ENCODE data around the gene ILKAP. TPM values are rescaled to one million over a fixed set of nuclear protein-coding genes. Genes with fewer than 3 reads are reported as not detected.

The ILKAP gene
- total and polyA plus RNA-seq, 7 experiments from 2014 or later = 40.6 to 126 (median 88.4) TPM

DNA sequence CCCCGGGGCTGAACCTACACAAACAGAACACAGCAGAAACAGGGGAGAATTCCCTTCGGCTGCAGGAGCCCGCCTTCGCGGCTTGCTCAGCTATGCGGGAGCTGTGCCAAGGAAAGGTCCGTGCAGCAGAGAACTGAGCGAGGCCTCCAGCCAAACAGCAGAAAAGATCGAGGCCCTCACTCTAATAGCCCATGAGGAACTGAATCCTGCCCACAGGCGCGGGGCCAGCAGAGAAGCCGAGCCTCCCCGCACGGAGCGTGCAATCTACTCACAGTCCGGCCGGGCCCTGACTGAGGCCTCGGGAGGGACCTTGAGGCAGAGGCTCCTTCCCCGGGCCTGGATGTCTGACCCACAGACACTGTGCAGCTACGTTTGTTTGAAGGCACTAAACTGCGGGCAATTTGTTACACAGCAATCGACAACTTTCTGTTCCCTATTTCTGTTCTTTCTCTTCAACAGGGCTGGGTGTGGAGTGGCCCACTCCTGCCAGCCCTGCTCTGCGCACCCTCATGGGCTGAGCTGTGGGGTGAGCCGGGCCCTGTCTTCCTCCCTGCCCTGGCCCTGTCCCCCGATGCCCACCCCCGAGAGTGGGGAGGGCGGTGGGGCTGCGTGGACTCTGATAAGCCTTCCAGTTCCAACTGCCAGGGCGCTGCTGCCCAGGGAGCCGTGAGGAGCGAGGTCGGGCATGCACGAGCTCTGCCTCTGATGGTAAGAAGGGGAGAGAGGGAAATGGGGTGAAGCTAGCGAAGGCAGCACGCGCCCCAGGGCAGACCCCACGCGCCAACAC, 22.6 kb upstream of the ILKAP start:
- Histone ChIP-seq H3K4me3 (ENCODE audit: low read length) (no peak overlapping the region), H3K27ac (ENCODE audit: low read depth, low read length) (no peak overlapping the region), H3K27me3 (ENCODE audit: control insufficient read depth in 2 of 2, insufficient read depth in 2 of 2, low read length in 2 of 2) (no peaks in the 10 kb centered on the region), H3K36me3 (ENCODE audit: control insufficient read depth in 2 of 3, insufficient read depth in 3 of 3, low read length in 3 of 3) (peaks cover 0 to 15% (median 0%) of the 10 kb centered on the region in 3 experiments), H3K9me3 (ENCODE audit: control insufficient read depth in 2 of 3, low read length in 3 of 3) (no peaks in the 10 kb centered on the region), H3K4me1 (ENCODE audit: control insufficient read depth in 2 of 2, insufficient read depth in 2 of 2, low read length in 2 of 2) (peaks cover 3 to 5% of the 10 kb centered on the region in 2 donors)
- Mint-ChIP-seq H3K9me3 (no peaks in the 10 kb centered on the region), H3K4me1 (peaks cover 9 to 13% (median 10%) of the 10 kb centered on the region in 7 donors), H3K27me3 (peaks cover 0 to 21% (median 0%) of the 10 kb centered on the region in 5 donors), H3K27ac (no peak overlapping the region), H3K4me3 (no peak overlapping the region), H3K36me3 (peaks cover 0 to 13% (median 5%) of the 10 kb centered on the region in 5 donors)
- ATAC-seq (no peak), DNase-seq (no peak)
- POLR2A ChIA-PET = no interaction called here
- CTCF ChIA-PET = interaction anchor here (0.6 kb wide), 1 partner anchor 11 kb away, joined by 3 read pairs; no protein-coding TSS in a partner anchor
- intact Hi-C loops (cut with micrococcal nuclease) = no loop called here

DNA sequence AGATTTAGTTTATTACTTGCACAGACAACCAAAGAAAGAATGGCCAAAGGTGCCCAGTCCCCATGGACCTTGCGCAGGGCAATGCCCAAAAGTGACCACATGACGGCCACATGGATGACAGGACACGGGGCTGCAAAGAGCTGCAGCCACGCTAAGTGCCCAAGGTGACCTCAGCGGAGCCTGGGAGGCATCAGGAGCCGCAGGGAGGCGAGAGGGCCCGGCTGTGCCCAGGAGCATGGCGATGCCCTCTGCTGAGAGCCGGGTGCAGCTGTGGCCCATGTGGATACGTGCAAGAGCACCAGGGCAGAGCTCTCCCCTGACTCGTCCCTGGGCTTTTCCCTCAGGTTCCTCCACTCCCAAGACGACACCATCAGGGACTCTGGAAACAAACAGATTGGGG, 21.6 kb upstream of the ILKAP start:
- Histone ChIP-seq H3K4me3 (ENCODE audit: low read length) (no peak overlapping the region), H3K4me1 (ENCODE audit: control insufficient read depth in 2 of 2, insufficient read depth in 2 of 2, low read length in 2 of 2) (no peaks in the 10 kb centered on the region), H3K27me3 (ENCODE audit: control insufficient read depth in 2 of 2, insufficient read depth in 2 of 2, low read length in 2 of 2) (no peaks in the 10 kb centered on the region), H3K9me3 (ENCODE audit: control insufficient read depth in 2 of 3, low read length in 3 of 3) (no peaks in the 10 kb centered on the region), H3K27ac (ENCODE audit: low read depth, low read length) (no peak overlapping the region), H3K36me3 (ENCODE audit: control insufficient read depth in 2 of 3, insufficient read depth in 3 of 3, low read length in 3 of 3) (peaks cover 0 to 15% (median 0%) of the 10 kb centered on the region in 3 experiments)
- no peak for ATAC-seq
- Mint-ChIP-seq H3K4me3 (no peak overlapping the region), H3K4me1 (peaks cover 0 to 7% (median 4%) of the 10 kb centered on the region in 7 donors), H3K36me3 (peaks cover 0 to 13% (median 5%) of the 10 kb centered on the region in 5 donors), H3K27me3 (peaks cover 0 to 13% (median 0%) of the 10 kb centered on the region in 5 donors), H3K9me3 (no peaks in the 10 kb centered on the region), H3K27ac (no peak overlapping the region)
- intact Hi-C loops (cut with micrococcal nuclease) = no loop called here
- DNase-seq = no peak
- POLR2A ChIA-PET = no interaction called here
- CTCF ChIA-PET = interaction anchor here (0.6 kb wide), 1 partner anchor 10 kb away, joined by 3 read pairs; no protein-coding TSS in a partner anchor

DNA sequence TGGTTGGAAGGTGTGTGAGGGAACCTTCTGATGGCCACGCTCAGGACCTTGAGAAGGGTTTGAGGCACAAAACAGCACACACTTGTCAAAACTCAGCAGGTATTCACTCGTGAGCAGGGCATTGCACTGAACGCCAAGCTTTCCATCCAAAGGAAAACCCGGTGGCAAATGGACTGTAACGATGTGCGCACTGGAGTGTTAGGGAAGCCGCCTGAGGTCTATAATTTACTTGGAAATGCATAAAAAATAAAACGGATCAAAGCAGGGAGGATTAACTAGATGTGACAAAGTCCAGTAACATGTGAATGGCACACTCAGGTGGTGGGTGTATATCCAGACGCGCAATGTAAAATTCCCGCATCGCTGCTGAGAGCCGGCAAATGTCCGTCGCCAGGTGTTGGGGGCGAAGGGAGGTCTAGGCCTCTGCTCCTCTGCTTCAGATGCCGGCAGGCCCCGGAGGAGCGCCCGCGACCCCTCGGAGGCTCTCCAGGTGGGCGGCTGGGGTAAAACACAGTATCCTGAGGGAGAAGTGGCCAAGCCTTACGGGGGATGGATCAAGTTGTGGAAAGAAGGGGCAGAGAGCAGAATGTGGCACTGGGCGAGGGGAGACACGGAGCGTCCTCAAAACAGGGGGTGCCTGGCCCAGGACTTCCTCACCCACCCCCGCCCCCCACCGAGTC, 21.0 kb upstream of the ILKAP start:
- no peak overlapping the region for H3K4me3 ChIP-seq (ENCODE audit: low read length)
- POLR2A ChIA-PET = no interaction called here
- H3K4me3 Mint-ChIP-seq = no peak overlapping the region
- H3K27me3 Mint-ChIP-seq = peaks cover 0 to 10% (median 0%) of the 10 kb centered on the region in 5 donors
- DNase-seq = no peak
- ATAC-seq = no peak
- peaks cover 0 to 7% (median 4%) of the 10 kb centered on the region in 7 donors for H3K4me1 Mint-ChIP-seq
- H3K36me3 ChIP-seq (ENCODE audit: control insufficient read depth in 2 of 3, insufficient read depth in 3 of 3, low read length in 3 of 3) = peaks cover 0 to 15% (median 0%) of the 10 kb centered on the region in 3 experiments
- no peaks in the 10 kb centered on the region for H3K27me3 ChIP-seq (ENCODE audit: control insufficient read depth in 2 of 2, insufficient read depth in 2 of 2, low read length in 2 of 2)
- no peaks in the 10 kb centered on the region for H3K9me3 Mint-ChIP-seq
- no peak overlapping the region for H3K27ac Mint-ChIP-seq
- H3K9me3 ChIP-seq (ENCODE audit: control insufficient read depth in 2 of 3, low read length in 3 of 3) = no peaks in the 10 kb centered on the region
- CTCF ChIA-PET = no interaction called here
- no peaks in the 10 kb centered on the region for H3K4me1 ChIP-seq (ENCODE audit: control insufficient read depth in 2 of 2, insufficient read depth in 2 of 2, low read length in 2 of 2)
- intact Hi-C loops (cut with micrococcal nuclease) = no loop called here
- no peak overlapping the region for H3K27ac ChIP-seq (ENCODE audit: low read depth, low read length)
- peaks cover 0 to 13% (median 5%) of the 10 kb centered on the region in 5 donors for H3K36me3 Mint-ChIP-seq

DNA sequence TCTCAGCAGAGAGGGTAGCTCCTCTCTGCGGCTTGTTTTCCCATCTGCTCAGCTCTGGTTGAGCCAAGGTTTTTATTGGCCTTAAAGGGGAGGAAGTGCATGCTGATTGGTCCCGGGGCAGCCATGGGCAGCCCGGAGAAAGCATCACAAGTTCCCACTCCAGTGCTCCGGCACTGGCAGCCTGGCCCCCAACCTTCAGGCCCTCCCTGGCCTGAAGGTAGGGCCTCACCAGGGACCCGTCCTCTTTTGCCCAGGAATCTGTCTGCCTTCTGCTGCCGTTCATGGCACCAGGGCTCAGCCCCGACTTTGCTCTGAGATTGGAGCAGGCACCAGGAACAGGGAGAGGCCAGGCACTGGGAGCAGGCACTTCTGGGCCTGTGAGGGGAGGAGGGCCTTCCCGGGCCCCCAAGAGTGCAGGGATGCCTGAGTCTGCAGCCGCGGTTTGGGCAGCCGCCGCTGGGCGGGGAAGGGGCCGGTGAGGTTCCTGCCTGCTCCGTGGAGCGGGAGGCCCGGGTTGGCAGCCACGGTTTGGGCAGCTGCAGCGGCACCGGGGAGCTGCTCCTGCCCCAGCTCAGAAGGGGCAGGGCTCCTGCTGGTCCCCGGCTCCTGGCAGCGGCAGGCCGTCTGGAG, 17.5 kb upstream of the ILKAP start:
- no peak for DNase-seq
- Histone ChIP-seq H3K4me1 (ENCODE audit: control insufficient read depth in 2 of 2, insufficient read depth in 2 of 2, low read length in 2 of 2) (no peaks in the 10 kb centered on the region), H3K4me3 (ENCODE audit: low read length) (no peak overlapping the region), H3K27ac (ENCODE audit: low read depth, low read length) (peak overlapping the region; percentile 21), H3K27me3 (ENCODE audit: control insufficient read depth in 2 of 2, insufficient read depth in 2 of 2, low read length in 2 of 2) (no peaks in the 10 kb centered on the region), H3K36me3 (ENCODE audit: control insufficient read depth in 2 of 3, insufficient read depth in 3 of 3, low read length in 3 of 3) (peaks cover 0 to 9% (median 0%) of the 10 kb centered on the region in 3 experiments), H3K9me3 (ENCODE audit: control insufficient read depth in 2 of 3, low read length in 3 of 3) (no peaks in the 10 kb centered on the region)
- Mint-ChIP-seq H3K4me3 (peak overlapping the region in 2 of 10 donors; percentile 12 to 51), H3K27ac (peak overlapping the region in 4 of 9 donors; percentile 26 to 65 (median 35)), H3K9me3 (no peaks in the 10 kb centered on the region), H3K36me3 (peaks cover 0 to 5% (median 0%) of the 10 kb centered on the region in 5 donors), H3K27me3 (peaks cover 2 to 13% (median 5%) of the 10 kb centered on the region in 5 donors), H3K4me1 (peaks cover 0 to 2% (median 0%) of the 10 kb centered on the region in 7 donors)
- intact Hi-C loops (cut with micrococcal nuclease) = no loop called here
- POLR2A ChIA-PET = no interaction called here
- ATAC-seq = no peak
- CTCF ChIA-PET = no interaction called here

DNA sequence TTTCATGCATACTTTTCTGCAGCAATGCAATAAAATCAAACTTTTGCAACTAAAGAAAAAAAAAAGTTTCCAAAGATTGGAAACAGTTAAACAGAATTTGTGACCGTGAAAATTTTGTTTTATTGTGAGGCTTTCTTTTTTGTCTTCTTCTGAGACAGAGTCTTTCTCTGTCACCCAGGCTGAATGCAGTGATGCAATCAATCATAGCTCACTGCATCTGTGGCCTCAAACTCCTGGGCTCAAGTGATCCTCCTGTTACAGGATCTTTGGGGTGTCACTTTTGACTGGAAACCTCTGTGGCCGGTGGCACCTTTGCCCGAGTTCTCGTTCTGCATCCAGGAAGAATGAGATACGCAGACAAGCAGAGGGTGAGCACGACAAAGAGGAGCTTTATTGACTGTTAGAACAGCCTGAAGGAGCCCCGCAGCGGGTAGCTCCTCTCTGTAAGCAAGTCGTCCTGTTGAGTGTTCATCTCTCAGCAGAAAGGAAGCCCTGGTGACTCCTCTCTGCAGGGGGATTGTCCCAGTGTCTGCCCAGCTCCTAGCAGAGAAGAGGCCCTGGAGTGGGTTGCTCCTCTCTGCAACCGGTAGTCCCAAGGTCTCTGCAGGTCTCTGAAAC, 16.9 kb upstream of the ILKAP start:
- Mint-ChIP-seq H3K9me3 (no peaks in the 10 kb centered on the region), H3K27me3 (peaks cover 3 to 16% (median 6%) of the 10 kb centered on the region in 5 donors), H3K4me1 (peaks cover 0 to 1% (median 0%) of the 10 kb centered on the region in 7 donors), H3K36me3 (peaks cover 0 to 5% (median 0%) of the 10 kb centered on the region in 5 donors), H3K4me3 (peak overlapping the region in 2 of 10 donors; percentile 12 to 51), H3K27ac (peak overlapping the region in 3 of 9 donors; percentile 38 to 70 (median 65))
- peaks cover 0 to 5% (median 0%) of the 10 kb centered on the region in 3 experiments for H3K36me3 ChIP-seq (ENCODE audit: control insufficient read depth in 2 of 3, insufficient read depth in 3 of 3, low read length in 3 of 3)
- ATAC-seq (no peak), DNase-seq (no peak)
- no peak overlapping the region for H3K27ac ChIP-seq (ENCODE audit: low read depth, low read length)
- H3K4me3 ChIP-seq (ENCODE audit: low read length) = no peak overlapping the region
- ChIA-PET POLR2A (no interaction called here), CTCF (no interaction called here)
- no peaks in the 10 kb centered on the region for H3K9me3 ChIP-seq (ENCODE audit: control insufficient read depth in 2 of 3, low read length in 3 of 3)
- no peaks in the 10 kb centered on the region for H3K27me3 ChIP-seq (ENCODE audit: control insufficient read depth in 2 of 2, insufficient read depth in 2 of 2, low read length in 2 of 2)
- no peaks in the 10 kb centered on the region for H3K4me1 ChIP-seq (ENCODE audit: control insufficient read depth in 2 of 2, insufficient read depth in 2 of 2, low read length in 2 of 2)
- intact Hi-C loops (cut with micrococcal nuclease) = no loop called here

DNA sequence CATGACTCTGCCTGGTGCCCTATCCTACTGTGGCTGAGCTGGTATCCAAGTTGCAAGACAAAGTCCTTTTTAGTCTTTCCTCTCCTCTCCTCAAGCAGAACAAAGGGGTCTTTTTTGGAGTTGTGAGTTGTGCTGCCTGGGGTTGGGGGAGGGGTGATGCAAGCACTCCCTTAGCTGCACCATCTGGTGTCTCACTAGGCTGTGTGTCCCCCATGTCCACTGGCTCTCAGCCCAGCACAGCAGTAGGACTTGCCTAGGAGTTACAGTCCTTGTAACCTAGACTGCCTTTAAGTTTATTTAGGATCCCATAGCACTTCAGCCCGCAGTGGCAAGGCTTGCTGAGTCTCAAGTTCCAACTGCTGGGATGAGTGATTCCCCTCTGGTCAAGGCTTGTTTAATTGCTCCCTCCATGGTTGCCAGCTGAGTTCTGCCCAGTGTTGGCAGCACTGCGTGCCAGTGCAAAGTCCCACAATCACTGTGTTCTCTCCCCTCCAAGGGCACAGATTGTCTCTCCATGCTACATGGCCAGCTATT, 13.2 kb upstream of the ILKAP start:
- H3K4me3 ChIP-seq (ENCODE audit: low read length) = no peak overlapping the region
- H3K4me1 ChIP-seq (ENCODE audit: control insufficient read depth in 2 of 2, insufficient read depth in 2 of 2, low read length in 2 of 2) = no peaks in the 10 kb centered on the region
- no peak overlapping the region for H3K27ac ChIP-seq (ENCODE audit: low read depth, low read length)
- no peaks in the 10 kb centered on the region for H3K4me1 Mint-ChIP-seq
- no peaks in the 10 kb centered on the region for H3K36me3 ChIP-seq (ENCODE audit: control insufficient read depth in 2 of 3, insufficient read depth in 3 of 3, low read length in 3 of 3)
- ChIA-PET POLR2A (interaction anchor here (1.2 kb wide), 1 partner anchor 15 kb away, joined by 4 read pairs; no protein-coding TSS in a partner anchor), CTCF (no interaction called here)
- H3K36me3 Mint-ChIP-seq = peaks cover 0 to 11% (median 1%) of the 10 kb centered on the region in 5 donors
- H3K9me3 ChIP-seq (ENCODE audit: control insufficient read depth in 2 of 3, low read length in 3 of 3) = no peaks in the 10 kb centered on the region
- H3K27me3 ChIP-seq (ENCODE audit: control insufficient read depth in 2 of 2, insufficient read depth in 2 of 2, low read length in 2 of 2) = no peaks in the 10 kb centered on the region
- intact Hi-C loops (cut with micrococcal nuclease) = no loop called here
- ATAC-seq (no peak), DNase-seq (no peak)
- H3K4me3 Mint-ChIP-seq = no peak overlapping the region
- no peak overlapping the region for H3K27ac Mint-ChIP-seq
- H3K9me3 Mint-ChIP-seq = peaks cover 0 to 9% (median 0%) of the 10 kb centered on the region in 11 donors
- peaks cover 11 to 32% (median 26%) of the 10 kb centered on the region in 5 donors for H3K27me3 Mint-ChIP-seq
